GM12878 (cell line): Measurements from ENCODE around the gene RAPGEF3. TPM values are rescaled to one million over a fixed set of nuclear protein-coding genes. Genes with fewer than 3 reads are reported as not detected.

ENCODE experiments used
- ATAC-seq: fragments of 200-7000 bp; cut with Tn5 transposase; 3 replicates; pipeline ENCODE4 v1.9.1; 2020; ENCODE audit warnings: mild to moderate bottlenecking, moderate library complexity
- BruUV-seq: library from RNA; stranded (reverse); fragments of 400-500 nt; replicated peaks from 2 replicates; lab custom pipeline; 2021; lab: Mats Ljungman, UMichigan
- CTCF ChIA-PET: fragments of 300-600 bp; sonication (Branson Sonifier 250); formaldehyde crosslinking; extraction: SDS; loops from one replicate; lab custom pipeline; 2021; ENCODE audit warnings: inconsistent platforms; lab: Yijun Ruan, JAX
- POLR2A ChIA-PET: fragments of 350-600 bp; formaldehyde crosslinking; extraction: SDS; loops from one replicate; lab custom pipeline; 2021; ENCODE audit warnings: inconsistent platforms; lab: Charles Lee
- RAD21 ChIA-PET: fragments of 300-600 bp; sonication (Branson Sonifier 250); formaldehyde crosslinking; loops from one replicate; lab custom pipeline; 2023; ENCODE audit warnings: antibody characterized with exemption; ENCODE audit not compliant: unreplicated experiment; lab: Charles Lee
- SMC1A ChIA-PET: fragments of 300-600 bp; sonication (Branson Sonifier 250); formaldehyde crosslinking; loops from one replicate; lab custom pipeline; 2023; ENCODE audit not compliant: unreplicated experiment, uncharacterized antibody; lab: Charles Lee
- DNase-seq: peaks from one replicate; pipeline ENCODE4 v3.0.0-alpha.2; 2011; ENCODE audit warnings: low read depth, low spot score
- FAIRE-seq: peaks from 3 replicates; lab custom pipeline; 2011; peaks lifted over from hg19 to GRCh38; lab: Jason Lieb, UNC
- H2AFZ ChIP-seq: 2 replicates; pipeline ENCODE4 v1.6.0; 2011; ENCODE audit warnings: low read depth, low read length, control low read depth; ENCODE audit not compliant: control insufficient read depth
- H3K27ac ChIP-seq: 2 replicates; pipeline ENCODE4 v1.5.1; 2011; ENCODE audit warnings: control low read depth; ENCODE audit not compliant: control insufficient read depth, insufficient read depth
- H3K27me3 ChIP-seq, 2 experiments: replicated peaks in 1 of 2; 2 replicates each; pipeline versions ENCODE4 v1.6.0 to v1.6.1; 2011; ENCODE audit warnings: low read length in 1 of 2; ENCODE audit not compliant: control insufficient read depth in 2 of 2, insufficient read depth in 2 of 2
- H3K36me3 ChIP-seq, 2 experiments: 2 replicates each; pipeline ENCODE4 v1.5.1; 2011; ENCODE audit warnings: low read length in 1 of 2; ENCODE audit not compliant: control insufficient read depth in 2 of 2, insufficient read depth in 2 of 2
- H3K4me1 ChIP-seq: 2 replicates; pipeline ENCODE4 v1.6.1; 2011; ENCODE audit warnings: mild to moderate bottlenecking, low read length, moderate library complexity, mixed read lengths; ENCODE audit not compliant: control insufficient read depth, insufficient read depth
- H3K4me2 ChIP-seq: 2 replicates; pipeline ENCODE4 v1.6.0; 2011; ENCODE audit warnings: control low read depth; ENCODE audit not compliant: control insufficient read depth, insufficient read depth
- H3K4me3 ChIP-seq: fragments of 200-600 bp; sonication (generic); 2 replicates; pipeline ENCODE4 v1.5.1; 2016
- H3K79me2 ChIP-seq: 2 replicates; pipeline ENCODE4 v1.6.0; 2011; ENCODE audit warnings: low read length; ENCODE audit not compliant: control insufficient read depth, insufficient read depth
- H3K9ac ChIP-seq: 2 replicates; pipeline ENCODE4 v1.8.0; 2011; ENCODE audit warnings: low read length, control low read depth, mixed read lengths; ENCODE audit not compliant: control insufficient read depth, insufficient read depth
- H3K9me3 ChIP-seq: replicated peaks from 3 replicates; pipeline ENCODE4 v1.5.1; 2011; ENCODE audit warnings: mild to moderate bottlenecking, low read length; ENCODE audit not compliant: control insufficient read depth, insufficient read depth
- H4K20me1 ChIP-seq: 2 replicates; pipeline ENCODE4 v1.6.0; 2011; ENCODE audit not compliant: control insufficient read depth, insufficient read depth
- BACH1 ChIP-seq: fragments of 450-650 bp; IDR thresholded peaks from 2 replicates; pipeline ENCODE4 v1.6.1; 2017; ENCODE audit warnings: mild to moderate bottlenecking, borderline replicate concordance
- CHD1 ChIP-seq: IDR thresholded peaks from 2 replicates; pipeline ENCODE4 v1.6.1; 2012; ENCODE audit warnings: low read depth, low read length, improper control_type of control experiment
- IKZF2 ChIP-seq, 2 experiments: fragments of 450-650 bp; IDR thresholded peaks; 2 replicates each; pipeline ENCODE4 v1.6.1; 2017; ENCODE audit warnings: mild to moderate bottlenecking in 2 of 2, moderate library complexity in 2 of 2
- KDM1A ChIP-seq: fragments of 200-600 bp; sonication (generic); IDR thresholded peaks from 2 replicates; pipeline ENCODE4 v1.6.1; 2016; ENCODE audit warnings: borderline replicate concordance
- MAX ChIP-seq: IDR thresholded peaks from 2 replicates; pipeline ENCODE4 v1.6.1; 2012; ENCODE audit warnings: low read depth, low read length, improper control_type of control experiment
- MLLT1 ChIP-seq: fragments of 450-650 bp; IDR thresholded peaks from 2 replicates; pipeline ENCODE4 v1.6.1; 2016; ENCODE audit warnings: mild to moderate bottlenecking
- MTA2 ChIP-seq: fragments of 450-650 bp; IDR thresholded peaks from 2 replicates; pipeline ENCODE4 v1.6.1; 2016; ENCODE audit warnings: low read depth, mild to moderate bottlenecking, moderate library complexity
- NFIC ChIP-seq: IDR thresholded peaks from 2 replicates; pipeline ENCODE4 v1.6.1; 2012; ENCODE audit warnings: low read depth, mild to moderate bottlenecking, inconsistent platforms, low read length, moderate library complexity
- RUNX3 ChIP-seq: IDR thresholded peaks from 2 replicates; pipeline ENCODE4 v1.6.1; 2012; ENCODE audit warnings: low read length, inconsistent platforms
- SPI1 ChIP-seq: IDR thresholded peaks from 2 replicates; pipeline ENCODE4 v1.6.1; 2011; ENCODE audit warnings: low read depth, mild to moderate bottlenecking, low read length, moderate library complexity, borderline replicate concordance; ENCODE audit not compliant: insufficient read depth
- SRF ChIP-seq, 2 experiments: IDR thresholded peaks; 2 replicates each; pipeline ENCODE4 v1.6.1; 2011; ENCODE audit warnings: low read depth in 2 of 2, low read length in 2 of 2, mild to moderate bottlenecking in 1 of 2, moderate library complexity in 1 of 2
- TCF3 ChIP-seq: IDR thresholded peaks from 2 replicates; pipeline ENCODE4 v1.6.1; 2012; ENCODE audit warnings: low read depth, mild to moderate bottlenecking, low read length, borderline replicate concordance; ENCODE audit not compliant: insufficient read depth
- TCF7 ChIP-seq: IDR thresholded peaks from 2 replicates; pipeline ENCODE4 v1.6.1; 2014; ENCODE audit warnings: antibody characterized with exemption, borderline replicate concordance
- YY1 ChIP-seq: IDR thresholded peaks from 2 replicates; pipeline ENCODE4 v1.6.1; 2011; ENCODE audit warnings: low read depth, mild to moderate bottlenecking, low read length
- ZNF24 ChIP-seq: fragments of 450-650 bp; IDR thresholded peaks from 2 replicates; pipeline ENCODE4 v1.6.1; 2017; ENCODE audit warnings: antibody characterized with exemption, mild to moderate bottlenecking
- ZNF384 ChIP-seq: IDR thresholded peaks from 2 replicates; pipeline ENCODE4 v1.6.1; 2012; ENCODE audit warnings: low read depth, mild to moderate bottlenecking, low read length, improper control_type of control experiment, borderline replicate concordance
- WGBS: methylation state at CpG from one replicate; pipeline ENCODE4 v1.1.6; 2016; ENCODE audit warnings: low lambda C conversion rate; ENCODE audit not compliant: insufficient replicate concordance, insufficient coverage; ENCODE audit errors: missing lambda C conversion rate; 5-methylcytosine and 5-hydroxymethylcytosine counted together
- in situ Hi-C: fragments of 300-500 bp; cut with MboI; formaldehyde crosslinking; loops from 9 replicates; pipeline ENCODE4 v1.14.3; 2018; ENCODE audit warnings: mixed read lengths
- intact Hi-C: fragments of 100-400 bp; cut with micrococcal nuclease; formaldehyde crosslinking; loops from one replicate; pipeline ENCODE4 v1.14.2; 2022; ENCODE audit not compliant: unreplicated experiment
- polyA plus RNA-seq, 11 experiments: library from polyadenylated mRNA; depleted of rRNA in 4 of 11; unstranded in 6 of 11; stranded (reverse) in 5 of 11; fragments of >200 nt; fragmentation: Nextera tagmentation in 4 of 11; fragmentation: Illumina TruSeq in 1 of 11; extraction: Ambion mirVana in 4 of 11; extraction: Trizol in 1 of 11; gene quantifications; 1 replicate in 1 of 11; 2 replicates in 10 of 11; pipeline versions ENCODE4 v1.2.1 to v1.2.3, GENCODE V29; 2011 to 2016; ENCODE audit warnings: inconsistent platforms in 2 of 11, missing spikeins in 2 of 11, low read depth in 1 of 11
- total RNA-seq, 4 experiments: library from RNA; depleted of rRNA in 3 of 4; stranded (reverse); fragments of >200 nt in 3 of 4; fragmentation: Illumina TruSeq in 1 of 4; extraction: Trizol in 1 of 4; gene quantifications; 2 replicates each; pipeline versions ENCODE4 v1.2.1 to v1.2.3, GENCODE V29; 2013 to 2021
- TF ChIP-seq, protein P1 (sequence below): fragments of 450-650 bp; IDR thresholded peaks from 2 replicates; pipeline ENCODE4 v1.6.1; 2018; ENCODE audit warnings: borderline replicate concordance, mild to moderate bottlenecking; ENCODE audit not compliant: partially characterized antibody
- TF ChIP-seq, protein P2 (sequence below): fragments of 450-650 bp; IDR thresholded peaks from 2 replicates; pipeline ENCODE4 v1.6.1; 2017; ENCODE audit warnings: mild to moderate bottlenecking, low read depth, inconsistent platforms; ENCODE audit not compliant: poor library complexity, severe bottlenecking

The RAPGEF3 gene
- total and polyA plus RNA-seq, 10 of the 15 experiments (the other 5 are each of a cell fraction or from before 2014, with no cell fraction given) = 0.02 to 0.92 (median 0.31) TPM; not detected in 2

GRCh38 chr12:47747126-47747525 lies 11.6 kb downstream of the RAPGEF3 start:
- Histone ChIP-seq H3K4me1 (peaks cover 5% of the 10 kb centered on the region; the same call in 1 of the 2 replicates), H4K20me1 (no peaks in the 10 kb centered on the region), H3K36me3 (no peaks in the 10 kb centered on the region), H2AFZ (no peak overlapping the region), H3K4me2 (no peak overlapping the region), H3K4me3 (no peak overlapping the region), H3K9ac (no peak overlapping the region), H3K27ac (no peak overlapping the region), H3K27me3 (no peaks in the 10 kb centered on the region), H3K9me3 (no peaks in the 10 kb centered on the region), H3K79me2 (no peaks in the 10 kb centered on the region)
- DNase-seq = no peak
- ATAC-seq = peak; percentile 28
- RAD21 ChIA-PET = interaction anchor here (2.2 kb wide), 1 partner anchor 19 kb away, joined by 6 read pairs; no protein-coding TSS in a partner anchor
- SMC1A ChIA-PET = interaction anchor here (1.0 to 10.3 kb wide), 2 partner anchors 11 to 19 kb away, joined by 3 to 277 read pairs; partner anchors contain the start of gene RAPGEF3
- POLR2A ChIA-PET = interaction anchor here (1.0 kb wide), 1 partner anchor 8 kb away, joined by 4 read pairs; no protein-coding TSS in a partner anchor
- no peak for FAIRE-seq
- TF ChIP-seq IKZF2 (IDR thresholded peaks at IDR 0.05) (0 out of 4 replicates have a peak, but pooled peaks of 1 of the 2 experiments have one; percentile 12), SRF (IDR thresholded peaks at IDR 0.05; ENCODE audit: low read depth in 2 of 2, low read length in 2 of 2) (no peak), YY1 (no peak), ZNF24 (peak; percentile 86), KDM1A (no peak), SPI1 (peak; percentile 45; the same call in 1 of the 2 replicates), RUNX3 (no peak), TCF7 (no peak), CHD1 (no peak), MTA2 (no peak), TCF3 (peak; percentile 58; the same call in 1 of the 2 replicates), MAX (no peak), NFIC (no peak), MLLT1 (no peak), BACH1 (no peak), ZNF384 (no peak)
- TF ChIP-seq, protein P1, sequence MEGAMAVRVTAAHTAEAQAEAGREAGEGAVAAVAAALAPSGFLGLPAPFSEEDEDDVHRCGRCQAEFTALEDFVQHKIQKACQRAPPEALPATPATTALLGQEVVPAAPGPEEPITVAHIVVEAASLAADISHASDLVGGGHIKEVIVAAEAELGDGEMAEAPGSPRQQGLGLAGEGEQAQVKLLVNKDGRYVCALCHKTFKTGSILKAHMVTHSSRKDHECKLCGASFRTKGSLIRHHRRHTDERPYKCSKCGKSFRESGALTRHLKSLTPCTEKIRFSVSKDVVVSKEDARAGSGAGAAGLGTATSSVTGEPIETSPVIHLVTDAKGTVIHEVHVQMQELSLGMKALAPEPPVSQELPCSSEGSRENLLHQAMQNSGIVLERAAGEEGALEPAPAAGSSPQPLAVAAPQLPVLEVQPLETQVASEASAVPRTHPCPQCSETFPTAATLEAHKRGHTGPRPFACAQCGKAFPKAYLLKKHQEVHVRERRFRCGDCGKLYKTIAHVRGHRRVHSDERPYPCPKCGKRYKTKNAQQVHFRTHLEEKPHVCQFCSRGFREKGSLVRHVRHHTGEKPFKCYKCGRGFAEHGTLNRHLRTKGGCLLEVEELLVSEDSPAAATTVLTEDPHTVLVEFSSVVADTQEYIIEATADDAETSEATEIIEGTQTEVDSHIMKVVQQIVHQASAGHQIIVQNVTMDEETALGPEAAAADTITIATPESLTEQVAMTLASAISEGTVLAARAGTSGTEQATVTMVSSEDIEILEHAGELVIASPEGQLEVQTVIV = no peak
- TF ChIP-seq, protein P2, sequence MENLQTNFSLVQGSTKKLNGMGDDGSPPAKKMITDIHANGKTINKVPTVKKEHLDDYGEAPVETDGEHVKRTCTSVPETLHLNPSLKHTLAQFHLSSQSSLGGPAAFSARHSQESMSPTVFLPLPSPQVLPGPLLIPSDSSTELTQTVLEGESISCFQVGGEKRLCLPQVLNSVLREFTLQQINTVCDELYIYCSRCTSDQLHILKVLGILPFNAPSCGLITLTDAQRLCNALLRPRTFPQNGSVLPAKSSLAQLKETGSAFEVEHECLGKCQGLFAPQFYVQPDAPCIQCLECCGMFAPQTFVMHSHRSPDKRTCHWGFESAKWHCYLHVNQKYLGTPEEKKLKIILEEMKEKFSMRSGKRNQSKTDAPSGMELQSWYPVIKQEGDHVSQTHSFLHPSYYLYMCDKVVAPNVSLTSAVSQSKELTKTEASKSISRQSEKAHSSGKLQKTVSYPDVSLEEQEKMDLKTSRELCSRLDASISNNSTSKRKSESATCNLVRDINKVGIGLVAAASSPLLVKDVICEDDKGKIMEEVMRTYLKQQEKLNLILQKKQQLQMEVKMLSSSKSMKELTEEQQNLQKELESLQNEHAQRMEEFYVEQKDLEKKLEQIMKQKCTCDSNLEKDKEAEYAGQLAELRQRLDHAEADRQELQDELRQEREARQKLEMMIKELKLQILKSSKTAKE = no peak
- WGBS = 19% methylated on average over 4 of the region's 4 CpGs
- intact Hi-C loops (no loop called here), in situ Hi-C loops (no loop called here)
- CTCF ChIA-PET = interaction anchor here (10.0 to 10.4 kb wide), 2 partner anchors 10 to 27 kb away, joined by 507 to 814 read pairs; partner anchors contain the start of genes RAPGEF3 and SLC48A1
- no TSS peak for BruUV-seq
